A673 (cell line): ENCODE measurements around the gene CCDC34. TPM values are rescaled to one million over a fixed set of nuclear protein-coding genes. Genes with fewer than 3 reads are reported as not detected.

ENCODE experiments used
- BruUV-seq: library from RNA; stranded (reverse); fragments of 400-500 nt; replicated peaks from 2 replicates; lab custom pipeline; 2021; lab: Mats Ljungman, UMichigan
- CTCF ChIA-PET: fragments of 300-600 bp; sonication (Branson Sonifier 250); formaldehyde crosslinking; loops from one replicate; lab custom pipeline; 2022; ENCODE audit warnings: antibody characterized with exemption; lab: Charles Lee
- POLR2A ChIA-PET: fragments of 300-600 bp; sonication (Branson Sonifier 250); formaldehyde crosslinking; loops from one replicate; lab custom pipeline; 2022; ENCODE audit warnings: antibody characterized with exemption; ENCODE audit not compliant: low non-redundant PET; lab: Charles Lee
- DNase-seq: peaks from one replicate; pipeline ENCODE4 v3.0.0-alpha.2; 2015; ENCODE audit warnings: low spot score
- H3K27ac ChIP-seq: fragments of 200-600 bp; sonication (generic); 2 replicates; pipeline ENCODE4 v1.5.1; 2016; ENCODE audit warnings: mixed run types, low read depth, mild to moderate bottlenecking, mixed read lengths, antibody characterized with exemption, low read length; ENCODE audit not compliant: poor library complexity, severe bottlenecking
- H3K27me3 ChIP-seq: fragments of 200-600 bp; sonication (generic); replicated peaks from 2 replicates; pipeline ENCODE4 v1.6.1; 2017; ENCODE audit warnings: mixed run types, low read depth, mild to moderate bottlenecking, mixed read lengths, antibody characterized with exemption, low read length; ENCODE audit not compliant: insufficient read depth, poor library complexity
- H3K36me3 ChIP-seq: fragments of 200-600 bp; sonication (generic); 2 replicates; pipeline ENCODE4 v1.6.1; 2016; ENCODE audit warnings: mixed run types, mild to moderate bottlenecking, mixed read lengths, antibody characterized with exemption, low read length; ENCODE audit not compliant: insufficient read depth, poor library complexity, severe bottlenecking
- H3K4me1 ChIP-seq: fragments of 200-600 bp; sonication (generic); 2 replicates; pipeline ENCODE4 v1.6.1; 2017; ENCODE audit warnings: mixed run types, mild to moderate bottlenecking, mixed read lengths, antibody characterized with exemption, low read length; ENCODE audit not compliant: insufficient read depth, poor library complexity, severe bottlenecking
- H3K4me3 ChIP-seq: fragments of 200-600 bp; sonication (generic); 2 replicates; pipeline ENCODE4 v1.5.1; 2016; ENCODE audit warnings: low read depth, mixed run types, mild to moderate bottlenecking, mixed read lengths, low read length; ENCODE audit not compliant: poor library complexity, severe bottlenecking
- H3K9me3 ChIP-seq: fragments of 200-600 bp; sonication (generic); 2 replicates; pipeline ENCODE4 v1.6.1; 2016; ENCODE audit warnings: mixed run types, low read depth, mild to moderate bottlenecking, mixed read lengths, antibody characterized with exemption, low read length; ENCODE audit not compliant: poor library complexity, severe bottlenecking
- EZH2 ChIP-seq: fragments of 200-600 bp; sonication (generic); IDR thresholded peaks from 2 replicates; pipeline ENCODE4 v1.6.1; 2017; ENCODE audit warnings: borderline replicate concordance, low read depth, mild to moderate bottlenecking, mixed read lengths, antibody characterized with exemption, low read length; ENCODE audit not compliant: poor library complexity, severe bottlenecking
- intact Hi-C: fragments of 100-400 bp; cut with micrococcal nuclease; formaldehyde crosslinking; loops from one replicate; pipeline ENCODE4 v1.10.0; 2022; ENCODE audit not compliant: unreplicated experiment
- total RNA-seq: library from RNA; stranded (reverse); gene quantifications from 2 replicates; pipeline ENCODE4 v1.2.3, GENCODE V29; 2021
- TF ChIP-seq, protein P1 (sequence below): fragments of 300-800, 200-600 bp; sonication (generic); conservative IDR thresholded peaks from 2 replicates; pipeline ENCODE4 v1.5.1; 2017; ENCODE audit warnings: low read depth, mild to moderate bottlenecking, antibody characterized with exemption, low read length, moderate library complexity, mixed read lengths

CCDC34 gene
- total RNA-seq, 1 experiment from 2014 or later, result 101 TPM

DNA sequence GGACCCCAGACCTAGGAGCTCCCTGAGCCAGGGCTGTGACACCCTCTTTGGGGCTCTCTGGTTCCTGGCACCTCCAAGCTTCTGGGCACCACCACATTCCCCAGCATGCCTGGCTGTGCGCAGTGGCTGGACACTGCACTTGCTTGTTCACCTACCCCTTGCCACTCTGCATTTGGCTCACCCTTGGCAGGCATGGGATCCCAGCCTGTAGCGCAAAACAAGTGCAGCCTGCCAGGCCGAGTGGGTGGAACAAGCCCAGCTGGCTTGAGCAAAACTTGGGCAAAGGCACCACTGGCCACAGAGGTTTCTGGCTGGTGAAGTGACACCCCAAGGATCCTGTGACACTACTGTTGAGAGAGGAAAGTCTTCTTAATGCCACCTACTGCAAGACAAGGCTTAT lies 57.3 kb downstream of the CCDC34 start:
- H3K27me3 ChIP-seq, result no peaks in the 10 kb centered on the region
- no TSS peak for BruUV-seq
- H3K9me3 ChIP-seq, result no peaks in the 10 kb centered on the region
- H3K4me1 ChIP-seq, result no peaks in the 10 kb centered on the region
- H3K4me3 ChIP-seq, result no peak overlapping the region
- ChIA-PET CTCF (interaction anchor here (0.5 to 1.6 kb wide), 2 partner anchors 9 to 167 kb away, joined by 5 to 13 read pairs; partner anchors contain the start of gene LGR4), POLR2A (interaction anchor here (0.6 to 0.7 kb wide), 3 partner anchors 38 to 742 kb away, joined by 3 to 6 read pairs (median 5); no protein-coding TSS in a partner anchor)
- intact Hi-C loops, result no loop called here
- no peaks in the 10 kb centered on the region for H3K36me3 ChIP-seq
- TF ChIP-seq, protein P1, sequence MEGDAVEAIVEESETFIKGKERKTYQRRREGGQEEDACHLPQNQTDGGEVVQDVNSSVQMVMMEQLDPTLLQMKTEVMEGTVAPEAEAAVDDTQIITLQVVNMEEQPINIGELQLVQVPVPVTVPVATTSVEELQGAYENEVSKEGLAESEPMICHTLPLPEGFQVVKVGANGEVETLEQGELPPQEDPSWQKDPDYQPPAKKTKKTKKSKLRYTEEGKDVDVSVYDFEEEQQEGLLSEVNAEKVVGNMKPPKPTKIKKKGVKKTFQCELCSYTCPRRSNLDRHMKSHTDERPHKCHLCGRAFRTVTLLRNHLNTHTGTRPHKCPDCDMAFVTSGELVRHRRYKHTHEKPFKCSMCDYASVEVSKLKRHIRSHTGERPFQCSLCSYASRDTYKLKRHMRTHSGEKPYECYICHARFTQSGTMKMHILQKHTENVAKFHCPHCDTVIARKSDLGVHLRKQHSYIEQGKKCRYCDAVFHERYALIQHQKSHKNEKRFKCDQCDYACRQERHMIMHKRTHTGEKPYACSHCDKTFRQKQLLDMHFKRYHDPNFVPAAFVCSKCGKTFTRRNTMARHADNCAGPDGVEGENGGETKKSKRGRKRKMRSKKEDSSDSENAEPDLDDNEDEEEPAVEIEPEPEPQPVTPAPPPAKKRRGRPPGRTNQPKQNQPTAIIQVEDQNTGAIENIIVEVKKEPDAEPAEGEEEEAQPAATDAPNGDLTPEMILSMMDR, result no peak
- no peak for TF ChIP-seq EZH2
- H3K27ac ChIP-seq, result no peak overlapping the region
- no peak for DNase-seq

DNA sequence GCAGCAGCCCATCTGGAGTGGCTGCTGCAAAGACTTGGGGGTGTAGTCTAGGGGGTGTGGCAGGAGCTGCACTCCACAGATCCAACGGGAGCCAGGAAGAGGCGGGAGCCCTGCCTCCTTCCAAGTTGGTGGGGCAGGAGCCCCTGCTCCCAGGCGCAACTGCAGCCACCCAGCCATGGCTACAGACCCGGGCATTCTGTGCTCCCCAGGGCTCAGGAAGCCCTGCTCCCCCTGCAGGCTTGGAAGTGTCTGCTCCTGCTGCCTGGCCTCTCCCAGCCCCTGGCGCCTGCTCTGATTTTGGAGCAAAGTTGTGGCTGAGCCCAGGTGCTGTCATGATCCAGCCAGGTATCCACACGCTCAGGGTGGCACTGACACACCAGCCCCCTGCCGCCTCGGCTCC lies 58.5 kb downstream of the CCDC34 start:
- DNase-seq, result no peak
- Histone ChIP-seq H3K4me3 (no peak overlapping the region), H3K9me3 (no peaks in the 10 kb centered on the region), H3K27ac (no peak overlapping the region), H3K27me3 (no peaks in the 10 kb centered on the region), H3K36me3 (no peaks in the 10 kb centered on the region), H3K4me1 (no peaks in the 10 kb centered on the region)
- BruUV-seq, result no TSS peak
- no peak for TF ChIP-seq EZH2
- TF ChIP-seq, protein P1, result peak; percentile 35; the same call in 1 of the 2 replicates
- ChIA-PET CTCF (no interaction called here), POLR2A (no interaction called here)
- intact Hi-C loops, result no loop called here

DNA sequence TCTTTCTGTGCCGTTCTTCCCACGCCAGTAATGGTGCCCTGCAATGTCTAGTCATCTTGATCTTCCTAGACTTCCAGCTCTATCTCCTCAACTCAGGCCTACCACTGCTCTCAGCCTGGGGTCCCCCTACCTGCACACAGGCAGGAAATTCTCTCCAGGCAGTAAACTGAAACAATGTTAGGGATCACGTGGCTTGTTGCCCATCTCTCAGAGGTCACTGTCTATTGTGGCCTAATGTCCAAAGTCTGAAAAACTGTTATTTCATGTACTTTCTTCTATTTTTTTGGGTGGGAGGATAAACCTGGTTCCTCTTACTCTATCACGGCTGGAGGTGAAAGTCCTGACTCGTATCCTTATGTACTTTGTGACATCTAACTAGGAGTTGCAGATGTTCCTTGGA lies 59.1 kb downstream of the CCDC34 start:
- Histone ChIP-seq H3K4me1 (no peaks in the 10 kb centered on the region), H3K27me3 (no peaks in the 10 kb centered on the region), H3K9me3 (no peaks in the 10 kb centered on the region), H3K4me3 (no peak overlapping the region), H3K27ac (no peak overlapping the region), H3K36me3 (no peaks in the 10 kb centered on the region)
- ChIA-PET CTCF (no interaction called here), POLR2A (no interaction called here)
- no peak for DNase-seq
- TF ChIP-seq, protein P1, result no peak
- no peak for TF ChIP-seq EZH2
- no TSS peak for BruUV-seq
- intact Hi-C loops, result no loop called here
